ENCODE measurements around the gene CHST15. TPM values are rescaled to one million over a fixed set of nuclear protein-coding genes. Genes with fewer than 3 reads are reported as not detected.

Gene CHST15
- total and polyA plus RNA-seq, 2 of the 8 experiments (the other 6 are each of a cell fraction or from before 2014, with no cell fraction given) = 8.8 to 9.1 TPM

DNA sequence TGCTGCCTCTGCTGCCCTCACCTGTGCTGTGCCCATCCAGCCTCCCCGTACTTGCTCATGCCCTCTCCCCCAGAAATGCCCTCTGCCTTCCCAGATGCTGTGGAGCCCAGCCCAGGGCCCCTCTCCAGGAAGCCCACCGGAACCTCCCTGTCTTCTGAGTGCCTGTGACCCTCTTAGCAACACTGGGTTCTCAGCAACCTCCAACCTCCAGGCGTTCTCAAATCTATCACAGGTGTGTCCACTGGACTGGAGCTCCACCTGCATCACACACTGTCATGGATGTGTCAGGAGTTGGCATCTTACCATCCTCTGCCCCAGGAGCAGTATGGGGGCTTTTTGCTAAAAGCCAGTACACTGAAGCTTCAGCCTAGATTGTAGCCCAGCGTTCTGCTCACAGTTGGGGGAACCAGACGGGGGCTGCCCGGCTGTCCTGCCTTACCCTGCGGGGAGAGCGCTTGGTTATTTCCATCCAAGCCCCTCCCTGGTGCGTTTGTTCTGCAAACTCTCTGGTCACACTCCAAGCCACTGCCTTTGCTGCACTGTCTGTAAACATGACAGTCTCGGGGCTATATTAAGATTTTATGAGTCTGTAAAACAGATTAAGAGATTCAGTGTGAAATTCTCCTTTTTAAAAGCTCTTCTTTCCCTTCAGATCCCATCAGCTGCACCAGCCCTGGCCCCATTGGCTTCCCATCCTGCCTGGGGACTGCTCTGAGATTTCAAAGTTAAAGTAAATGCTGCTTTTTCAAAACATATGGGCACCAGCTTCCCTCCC, 130.5 kb downstream of the CHST15 start (continued):
- TF ChIP-seq, protein P1, sequence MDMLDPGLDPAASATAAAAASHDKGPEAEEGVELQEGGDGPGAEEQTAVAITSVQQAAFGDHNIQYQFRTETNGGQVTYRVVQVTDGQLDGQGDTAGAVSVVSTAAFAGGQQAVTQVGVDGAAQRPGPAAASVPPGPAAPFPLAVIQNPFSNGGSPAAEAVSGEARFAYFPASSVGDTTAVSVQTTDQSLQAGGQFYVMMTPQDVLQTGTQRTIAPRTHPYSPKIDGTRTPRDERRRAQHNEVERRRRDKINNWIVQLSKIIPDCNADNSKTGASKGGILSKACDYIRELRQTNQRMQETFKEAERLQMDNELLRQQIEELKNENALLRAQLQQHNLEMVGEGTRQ (IDR thresholded peaks at IDR 0.05; ENCODE audit: low read length) = no peak
- TF ChIP-seq POLR2A (IDR thresholded peaks at IDR 0.05; ENCODE audit: control extremely low read depth in 1 of 2, low read depth in 2 of 2, low read length in 2 of 2) (no peak), SIN3A (conservative IDR thresholded peaks at IDR 0.05 in 1 of 2, IDR thresholded peaks at IDR 0.05 in 1 of 2; ENCODE audit: low read depth in 1 of 2, low read length in 2 of 2) (no peak)
